ENCODE measurements around the gene RPN2. TPM values are rescaled to one million over a fixed set of nuclear protein-coding genes. Genes with fewer than 3 reads are reported as not detected.

The RPN2 gene
- total and polyA plus RNA-seq, 2 of the 13 experiments (the other 11 are each of a cell fraction or from before 2014, with no cell fraction given), result 587 to 1,818 TPM

GRCh38 chr20:37276494-37277252 is 97.5 kb downstream of the RPN2 start (continued):
- TF ChIP-seq SMYD3 (CRISPR knock-in tag; IDR thresholded peaks at IDR 0.05), result no peak
- TF ChIP-seq MXI1 (IDR thresholded peaks at IDR 0.05; ENCODE audit: borderline replicate concordance, low read depth, low read length), result peak; percentile 14; the same call in 1 of the 3 replicates
- no peak for TF ChIP-seq WIZ (CRISPR knock-in tag; IDR thresholded peaks at IDR 0.05)
- TF ChIP-seq ZNF713 (CRISPR knock-in tag; IDR thresholded peaks at IDR 0.05), result no peak
- TF ChIP-seq ZNF672 (CRISPR knock-in tag; IDR thresholded peaks at IDR 0.05), result no peak
- TF ChIP-seq ZNF180 (CRISPR knock-in tag; IDR thresholded peaks at IDR 0.05; ENCODE audit: borderline replicate concordance, low read depth), result no peak
- TF ChIP-seq USF2 (IDR thresholded peaks at IDR 0.05; ENCODE audit: low read depth, low read length), result peak; percentile 49; the same call in 1 of the 2 replicates
- no peak; the same call in 1 of the 2 replicates for TF ChIP-seq USF2 (CRISPR knock-in tag; IDR thresholded peaks at IDR 0.05; ENCODE audit: borderline replicate concordance)
- TF ChIP-seq TSC22D2 (CRISPR knock-in tag; IDR thresholded peaks at IDR 0.05; ENCODE audit: borderline replicate concordance), result no peak
- no peak for TF ChIP-seq ZNF800 (CRISPR knock-in tag; IDR thresholded peaks at IDR 0.05)
- no peak for TF ChIP-seq TRIM22 (IDR thresholded peaks at IDR 0.05)
- peak; percentile 46; the same call in 1 of the 2 replicates for TF ChIP-seq ZNF772 (CRISPR knock-in tag; IDR thresholded peaks at IDR 0.05)
- no peak for TF ChIP-seq KDM1A (CRISPR knock-in tag; IDR thresholded peaks at IDR 0.05)
- TF ChIP-seq SAP130 (CRISPR knock-in tag; IDR thresholded peaks at IDR 0.05; ENCODE audit: low read depth), result peak; percentile 62
- TF ChIP-seq GABPA (IDR thresholded peaks at IDR 0.05; ENCODE audit: low read depth, low read length), result no peak
- TF ChIP-seq GABPA (CRISPR knock-in tag; IDR thresholded peaks at IDR 0.05; ENCODE audit: low read depth), result no peak
- no peak for TF ChIP-seq SATB2 (CRISPR knock-in tag; IDR thresholded peaks at IDR 0.05)
- no peak for TF ChIP-seq HBP1 (CRISPR knock-in tag; IDR thresholded peaks at IDR 0.05; ENCODE audit: low read depth)
- 0 out of 2 replicates have a peak, but pooled peaks have one; percentile 54 for TF ChIP-seq ZNF605 (CRISPR knock-in tag; IDR thresholded peaks at IDR 0.05)
- no peak for TF ChIP-seq ZNF205 (CRISPR knock-in tag; IDR thresholded peaks at IDR 0.05)
- TF ChIP-seq ZNF652 (CRISPR knock-in tag; IDR thresholded peaks at IDR 0.05; ENCODE audit: borderline replicate concordance, low read depth), result no peak
- 0 out of 2 replicates have a peak, but pooled peaks have one; percentile 24 for TF ChIP-seq ZMYM4 (CRISPR knock-in tag; IDR thresholded peaks at IDR 0.05)
- TF ChIP-seq ZNF891 (CRISPR knock-in tag; IDR thresholded peaks at IDR 0.05), result no peak

Measured in HepG2 (cell line).